ENCODE data around the gene PRKCZ.
A peak's percentile ranks its signal among the peaks of the same experiment; 100 is the strongest.

Gene PRKCZ

GRCh38 chr1:2107586-2108212, 57.5 kb downstream of the PRKCZ start:
- Histone ChIP-seq H3K4me2 (ENCODE audit: low read length) (no peak overlapping the region), H3K18ac (ENCODE audit: low read length) (no peak overlapping the region), H3K36me3 (ENCODE audit: control insufficient read depth, insufficient read depth, low read length) (no peaks in the 10 kb centered on the region), H4K8ac (ENCODE audit: low read depth, low read length) (no peak overlapping the region), H3K9ac (ENCODE audit: low read length) (no peak overlapping the region), H3K79me1 (ENCODE audit: low read length) (no peaks in the 10 kb centered on the region), H2AK5ac (ENCODE audit: low read length) (no peak overlapping the region), H2BK120ac (ENCODE audit: low read depth, low read length) (no peak overlapping the region), H3K79me2 (ENCODE audit: control insufficient read depth, insufficient read depth, low read length) (no peaks in the 10 kb centered on the region), H3K4me1 (ENCODE audit: control insufficient read depth, low read depth, low read length) (no peaks in the 10 kb centered on the region), H2BK5ac (ENCODE audit: low read length) (no peak overlapping the region), H3K27ac (ENCODE audit: low read depth, low read length) (no peak overlapping the region), H3K4me3 (ENCODE audit: low read length) (no peak overlapping the region), H2BK15ac (replicated peaks; ENCODE audit: low read depth) (no peak overlapping the region), H4K5ac (ENCODE audit: low read length) (no peak overlapping the region), H3K4ac (ENCODE audit: low read depth, low read length) (no peak overlapping the region), H3K27me3 (ENCODE audit: insufficient read depth, low read length, poor library complexity) (no peaks in the 10 kb centered on the region), H3K56ac (ENCODE audit: low read length) (no peak overlapping the region), H3K23ac (ENCODE audit: low read length) (no peak overlapping the region)
- no CpG with 5 or more reads among the region's 23 CpGs for WGBS (ENCODE audit: extremely low coverage, insufficient coverage, low lambda C conversion rate)
- DNase-seq, result no peak

GRCh38 chr1:2108213-2108876, 58.1 kb downstream of the PRKCZ start:
- Histone ChIP-seq H2AK5ac (ENCODE audit: low read length) (no peak overlapping the region), H3K36me3 (ENCODE audit: control insufficient read depth, insufficient read depth, low read length) (no peaks in the 10 kb centered on the region), H2BK120ac (ENCODE audit: low read depth, low read length) (no peak overlapping the region), H3K27ac (ENCODE audit: low read depth, low read length) (no peak overlapping the region), H3K56ac (ENCODE audit: low read length) (no peak overlapping the region), H2BK5ac (ENCODE audit: low read length) (no peak overlapping the region), H3K4me3 (ENCODE audit: low read length) (no peak overlapping the region), H3K79me1 (ENCODE audit: low read length) (no peaks in the 10 kb centered on the region), H3K4me1 (ENCODE audit: control insufficient read depth, low read depth, low read length) (no peaks in the 10 kb centered on the region), H4K8ac (ENCODE audit: low read depth, low read length) (no peak overlapping the region), H3K4ac (ENCODE audit: low read depth, low read length) (no peak overlapping the region), H3K18ac (ENCODE audit: low read length) (no peak overlapping the region), H3K79me2 (ENCODE audit: control insufficient read depth, insufficient read depth, low read length) (no peaks in the 10 kb centered on the region), H2BK15ac (replicated peaks; ENCODE audit: low read depth) (no peak overlapping the region), H3K27me3 (ENCODE audit: insufficient read depth, low read length, poor library complexity) (no peaks in the 10 kb centered on the region), H4K5ac (ENCODE audit: low read length) (no peak overlapping the region), H3K4me2 (ENCODE audit: low read length) (no peak overlapping the region), H3K23ac (ENCODE audit: low read length) (no peak overlapping the region), H3K9ac (ENCODE audit: low read length) (no peak overlapping the region)
- no CpG with 5 or more reads among the region's 33 CpGs for WGBS (ENCODE audit: extremely low coverage, insufficient coverage, low lambda C conversion rate)
- DNase-seq, result peak; percentile 87

DNA sequence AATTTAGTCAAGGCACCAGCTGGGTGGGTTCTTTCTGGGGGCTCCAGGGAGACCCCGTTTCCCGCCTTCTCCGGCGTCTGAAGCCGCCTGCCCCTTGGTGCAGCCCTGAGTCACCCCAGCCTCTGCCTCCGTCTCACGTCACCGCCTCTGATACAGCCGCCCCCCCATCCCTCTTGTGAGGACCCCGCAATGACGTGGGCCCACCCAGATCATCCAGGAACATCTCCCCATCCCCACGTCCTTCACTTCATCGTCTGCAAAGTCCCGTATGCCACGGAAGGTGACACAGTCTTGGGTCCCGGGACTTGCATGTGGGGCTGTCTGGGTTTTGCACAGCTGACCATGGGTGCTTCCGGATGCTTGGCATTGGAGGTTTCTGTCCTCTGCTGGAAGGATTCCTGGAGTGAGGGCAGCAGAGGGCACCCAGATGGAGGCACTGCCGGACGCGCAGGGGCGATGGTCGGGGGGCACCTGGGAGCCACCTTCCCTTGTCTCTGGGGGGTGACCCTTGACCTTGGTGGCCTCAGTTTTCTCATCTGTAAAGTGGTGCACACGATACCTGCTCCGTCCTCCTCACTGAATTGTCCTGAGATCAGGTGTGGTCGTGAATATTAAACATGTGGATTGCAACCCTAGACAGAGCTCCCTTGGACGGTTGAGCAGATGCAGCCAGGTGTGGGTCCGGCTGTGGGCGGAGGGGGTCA, 58.8 kb downstream of the PRKCZ start:
- no peak for DNase-seq

DNA sequence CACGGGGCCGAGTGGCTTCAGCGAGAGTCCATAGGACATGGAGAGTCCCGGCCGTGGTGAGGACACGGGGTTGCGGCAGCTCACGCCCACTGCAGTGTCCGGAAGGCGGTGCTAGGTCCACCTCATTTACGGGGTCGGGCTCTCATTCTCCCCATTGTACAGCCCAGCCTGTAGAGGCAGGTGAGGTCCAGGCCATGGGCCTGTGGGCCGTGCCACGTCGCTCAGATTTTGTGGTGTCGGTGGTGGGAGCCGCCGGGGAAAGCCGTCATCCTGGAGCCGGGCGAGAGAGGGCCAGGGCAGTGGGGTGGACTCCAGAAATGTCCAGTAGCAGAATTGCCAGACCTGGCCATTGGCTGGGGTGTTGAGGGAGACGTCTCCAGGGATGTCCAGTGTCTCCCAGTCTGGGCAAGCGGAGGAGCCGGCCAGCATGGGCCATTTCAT, 59.4 kb downstream of the PRKCZ start:
- Histone ChIP-seq H2BK120ac (ENCODE audit: low read depth, low read length) (no peak overlapping the region), H3K4me3 (ENCODE audit: low read length) (no peak overlapping the region), H3K27ac (ENCODE audit: low read depth, low read length) (no peak overlapping the region), H3K4ac (ENCODE audit: low read depth, low read length) (no peak overlapping the region), H3K56ac (ENCODE audit: low read length) (no peak overlapping the region), H4K5ac (ENCODE audit: low read length) (no peak overlapping the region), H4K8ac (ENCODE audit: low read depth, low read length) (no peak overlapping the region), H3K18ac (ENCODE audit: low read length) (no peak overlapping the region), H2BK15ac (replicated peaks; ENCODE audit: low read depth) (no peak overlapping the region), H3K36me3 (ENCODE audit: control insufficient read depth, insufficient read depth, low read length) (no peaks in the 10 kb centered on the region), H3K27me3 (ENCODE audit: insufficient read depth, low read length, poor library complexity) (no peaks in the 10 kb centered on the region), H3K79me1 (ENCODE audit: low read length) (no peaks in the 10 kb centered on the region), H3K4me2 (ENCODE audit: low read length) (no peak overlapping the region), H2BK5ac (ENCODE audit: low read length) (no peak overlapping the region), H3K79me2 (ENCODE audit: control insufficient read depth, insufficient read depth, low read length) (no peaks in the 10 kb centered on the region), H2AK5ac (ENCODE audit: low read length) (no peak overlapping the region), H3K9ac (ENCODE audit: low read length) (no peak overlapping the region), H3K4me1 (ENCODE audit: control insufficient read depth, low read depth, low read length) (no peaks in the 10 kb centered on the region), H3K23ac (ENCODE audit: low read length) (no peak overlapping the region)
- no CpG with 5 or more reads among the region's 24 CpGs for WGBS (ENCODE audit: extremely low coverage, insufficient coverage, low lambda C conversion rate)
- DNase-seq, result no peak

More for the DNA sequence above, 58.8 kb downstream of the PRKCZ start:
- Histone ChIP-seq H3K79me1 (ENCODE audit: low read length) (no peaks in the 10 kb centered on the region), H2AK5ac (ENCODE audit: low read length) (no peak overlapping the region), H2BK5ac (ENCODE audit: low read length) (no peak overlapping the region), H3K27me3 (ENCODE audit: insufficient read depth, low read length, poor library complexity) (no peaks in the 10 kb centered on the region), H3K9ac (ENCODE audit: low read length) (no peak overlapping the region), H4K5ac (ENCODE audit: low read length) (no peak overlapping the region), H3K23ac (ENCODE audit: low read length) (no peak overlapping the region), H4K8ac (ENCODE audit: low read depth, low read length) (no peak overlapping the region), H3K4me1 (ENCODE audit: control insufficient read depth, low read depth, low read length) (no peaks in the 10 kb centered on the region), H2BK15ac (replicated peaks; ENCODE audit: low read depth) (no peak overlapping the region), H3K27ac (ENCODE audit: low read depth, low read length) (no peak overlapping the region), H3K36me3 (ENCODE audit: control insufficient read depth, insufficient read depth, low read length) (no peaks in the 10 kb centered on the region), H2BK120ac (ENCODE audit: low read depth, low read length) (no peak overlapping the region), H3K56ac (ENCODE audit: low read length) (no peak overlapping the region), H3K79me2 (ENCODE audit: control insufficient read depth, insufficient read depth, low read length) (no peaks in the 10 kb centered on the region), H3K4me2 (ENCODE audit: low read length) (no peak overlapping the region), H3K4me3 (ENCODE audit: low read length) (no peak overlapping the region), H3K4ac (ENCODE audit: low read depth, low read length) (no peak overlapping the region), H3K18ac (ENCODE audit: low read length) (no peak overlapping the region)
- WGBS (ENCODE audit: extremely low coverage, insufficient coverage, low lambda C conversion rate), result no CpG with 5 or more reads among the region's 28 CpGs

- H2BK15ac ChIP-seq (replicated peaks; ENCODE audit: low read depth), result no peak overlapping the region
- no peaks in the 10 kb centered on the region for H3K79me2 ChIP-seq (ENCODE audit: control insufficient read depth, insufficient read depth, low read length)
- DNase-seq, result no peak
- no peak overlapping the region for H3K27ac ChIP-seq (ENCODE audit: low read depth, low read length)
- H3K56ac ChIP-seq (ENCODE audit: low read length), result no peak overlapping the region
- no peak overlapping the region for H3K4me3 ChIP-seq (ENCODE audit: low read length)
- no peak overlapping the region for H3K18ac ChIP-seq (ENCODE audit: low read length)
- H3K4me2 ChIP-seq (ENCODE audit: low read length), result no peak overlapping the region
- no peaks in the 10 kb centered on the region for H3K79me1 ChIP-seq (ENCODE audit: low read length)
- H3K9ac ChIP-seq (ENCODE audit: low read length), result no peak overlapping the region
- no peak overlapping the region for H4K8ac ChIP-seq (ENCODE audit: low read depth, low read length)
- H3K27me3 ChIP-seq (ENCODE audit: insufficient read depth, low read length, poor library complexity), result no peaks in the 10 kb centered on the region
- no peak overlapping the region for H3K23ac ChIP-seq (ENCODE audit: low read length)
- no peak overlapping the region for H2BK5ac ChIP-seq (ENCODE audit: low read length)
- H2AK5ac ChIP-seq (ENCODE audit: low read length), result no peak overlapping the region
- H3K4ac ChIP-seq (ENCODE audit: low read depth, low read length), result no peak overlapping the region
- no CpG with 5 or more reads among the region's 18 CpGs for WGBS (ENCODE audit: extremely low coverage, insufficient coverage, low lambda C conversion rate)
- no peak overlapping the region for H4K5ac ChIP-seq (ENCODE audit: low read length)
- H3K4me1 ChIP-seq (ENCODE audit: control insufficient read depth, low read depth, low read length), result no peaks in the 10 kb centered on the region
- H3K36me3 ChIP-seq (ENCODE audit: control insufficient read depth, insufficient read depth, low read length), result no peaks in the 10 kb centered on the region
- no peak overlapping the region for H2BK120ac ChIP-seq (ENCODE audit: low read depth, low read length)
Measured at GRCh38 chr1:2110191-2110737, 60.1 kb downstream of the PRKCZ start.
